H9 (cell line): ENCODE data around the gene ICE1. TPM values are rescaled to one million over a fixed set of nuclear protein-coding genes. Genes with fewer than 3 reads are reported as not detected.

Source experiments
- DNase-seq: peaks from one replicate; pipeline ENCODE4 v3.0.0-alpha.2; 2017
- H2AFZ ChIP-seq: one replicate; pipeline ENCODE4 v1.6.1; 2013; ENCODE audit warnings: mild to moderate bottlenecking, low read length, control low read depth, moderate library complexity
- H2AK5ac ChIP-seq: 2 replicates; pipeline ENCODE4 v1.6.1; 2013; ENCODE audit warnings: low read length, control low read depth, mixed read lengths; ENCODE audit not compliant: insufficient read length
- H2BK120ac ChIP-seq: one replicate; pipeline ENCODE4 v1.6.1; 2013; ENCODE audit warnings: low read depth, mild to moderate bottlenecking, low read length, control low read depth, inconsistent platforms; ENCODE audit not compliant: poor library complexity, severe bottlenecking
- H2BK12ac ChIP-seq: 2 replicates; pipeline ENCODE4 v1.6.1; 2013; ENCODE audit warnings: low read length, control low read depth, mixed read lengths, low read depth; ENCODE audit not compliant: insufficient read length
- H2BK15ac ChIP-seq: 2 replicates; pipeline ENCODE4 v1.6.1; 2013; ENCODE audit warnings: low read depth, low read length, control low read depth
- H2BK20ac ChIP-seq: one replicate; pipeline ENCODE4 v1.6.1; 2013; ENCODE audit warnings: low read depth, mild to moderate bottlenecking, low read length, control low read depth, inconsistent platforms; ENCODE audit not compliant: poor library complexity, severe bottlenecking
- H2BK5ac ChIP-seq: 2 replicates; pipeline ENCODE4 v1.6.1; 2013; ENCODE audit warnings: low read length, control low read depth, mixed read lengths; ENCODE audit not compliant: insufficient read length
- H3K14ac ChIP-seq: 2 replicates; pipeline ENCODE4 v1.6.1; 2013; ENCODE audit warnings: low read length, control low read depth; ENCODE audit not compliant: insufficient read depth
- H3K18ac ChIP-seq: 2 replicates; pipeline ENCODE4 v1.6.1; 2013; ENCODE audit warnings: low read depth, mild to moderate bottlenecking, mixed read lengths, low read length, control low read depth; ENCODE audit not compliant: insufficient read length
- H3K23ac ChIP-seq: 2 replicates; pipeline ENCODE4 v1.6.1; 2013; ENCODE audit warnings: low read length, control low read depth, mixed read lengths, low read depth; ENCODE audit not compliant: insufficient read length
- H3K23me2 ChIP-seq: 2 replicates; pipeline ENCODE4 v1.6.1; 2013; ENCODE audit warnings: low read depth, mild to moderate bottlenecking, mixed read lengths, low read length, control low read depth; ENCODE audit not compliant: insufficient read length, poor library complexity, severe bottlenecking
- H3K27ac ChIP-seq: 2 replicates; pipeline ENCODE4 v1.5.1; 2013; ENCODE audit warnings: low read length, control low read depth, mixed read lengths, low read depth; ENCODE audit not compliant: insufficient read length
- H3K27me3 ChIP-seq: 2 replicates; pipeline ENCODE4 v1.6.1; 2013; ENCODE audit warnings: low read length, control low read depth, inconsistent platforms; ENCODE audit not compliant: insufficient read depth
- H3K4ac ChIP-seq: 2 replicates; pipeline ENCODE4 v1.6.1; 2013; ENCODE audit warnings: low read depth, mild to moderate bottlenecking, control low read depth, inconsistent platforms, low read length, moderate library complexity
- H3K4me1 ChIP-seq: 2 replicates; pipeline ENCODE4 v1.6.1; 2013; ENCODE audit warnings: low read length, control low read depth, inconsistent platforms; ENCODE audit not compliant: insufficient read depth
- H3K4me2 ChIP-seq: 2 replicates; pipeline ENCODE4 v1.6.1; 2013; ENCODE audit warnings: low read length, control low read depth, mixed read lengths; ENCODE audit not compliant: insufficient read length, insufficient read depth
- H3K56ac ChIP-seq: 2 replicates; pipeline ENCODE4 v1.6.1; 2013; ENCODE audit warnings: low read depth, mild to moderate bottlenecking, mixed read lengths, low read length, control low read depth; ENCODE audit not compliant: insufficient read length
- H3K79me1 ChIP-seq: 2 replicates; pipeline ENCODE4 v1.6.1; 2013; ENCODE audit warnings: low read depth, mild to moderate bottlenecking, moderate library complexity, low read length, control low read depth, inconsistent platforms; ENCODE audit not compliant: insufficient read depth, poor library complexity, severe bottlenecking
- H3K79me2 ChIP-seq: 2 replicates; pipeline ENCODE4 v1.6.1; 2013; ENCODE audit warnings: low read length, control low read depth, inconsistent platforms; ENCODE audit not compliant: insufficient read depth
- H3K9ac ChIP-seq: 2 replicates; pipeline ENCODE4 v1.6.1; 2013; ENCODE audit warnings: low read length, control low read depth, mixed read lengths; ENCODE audit not compliant: insufficient read length; ENCODE audit errors: extremely low read depth
- H3K9me3 ChIP-seq: one replicate; pipeline ENCODE4 v1.6.1; 2013; ENCODE audit warnings: low read depth, low read length, inconsistent platforms; ENCODE audit not compliant: control insufficient read depth
- H3T11ph ChIP-seq: one replicate; pipeline ENCODE4 v1.6.1; 2013; ENCODE audit warnings: mild to moderate bottlenecking, low read length, control low read depth, inconsistent platforms
- H4K20me1 ChIP-seq: one replicate; pipeline ENCODE4 v1.6.1; 2013; ENCODE audit not compliant: control insufficient read depth, insufficient read length, insufficient read depth
- H4K5ac ChIP-seq: 2 replicates; pipeline ENCODE4 v1.6.1; 2013; ENCODE audit warnings: low read depth, mild to moderate bottlenecking, mixed read lengths, low read length, control low read depth; ENCODE audit not compliant: insufficient read length
- H4K8ac ChIP-seq: replicated peaks from 2 replicates; pipeline ENCODE4 v1.6.1; 2013; ENCODE audit warnings: low read length, control low read depth, mixed read lengths, low read depth; ENCODE audit not compliant: insufficient read length
- H4K91ac ChIP-seq: 2 replicates; pipeline ENCODE4 v1.6.1; 2013; ENCODE audit warnings: low read depth, mild to moderate bottlenecking, moderate library complexity, mixed read lengths, low read length, control low read depth; ENCODE audit not compliant: insufficient read length
- H3K27ac Mint-ChIP-seq, 3 experiments: 2 replicates in 2 of 3; 3 replicates in 1 of 3; pipeline ENCODE4 v1.8.0; 2020 to 2021; ENCODE audit warnings: mixed read lengths in 3 of 3, mild to moderate bottlenecking in 1 of 3, moderate library complexity in 1 of 3
- H3K27me3 Mint-ChIP-seq: 2 replicates; pipeline ENCODE4 v1.8.0; 2021; ENCODE audit warnings: low read depth, mild to moderate bottlenecking, moderate library complexity, mixed read lengths
- H3K36me3 Mint-ChIP-seq, 3 experiments: 2 replicates in 2 of 3; 3 replicates in 1 of 3; pipeline ENCODE4 v1.8.0; 2020 to 2021; ENCODE audit warnings: low read depth in 3 of 3, mixed read lengths in 3 of 3; ENCODE audit not compliant: insufficient read depth in 1 of 3
- H3K4me1 Mint-ChIP-seq, 2 experiments: 2 replicates each; pipeline ENCODE4 v1.8.0; 2020; ENCODE audit warnings: mixed read lengths in 2 of 2
- H3K4me3 Mint-ChIP-seq, 2 experiments: 2 replicates in 1 of 2; 3 replicates in 1 of 2; pipeline ENCODE4 v1.8.0; 2020 to 2021; ENCODE audit warnings: mild to moderate bottlenecking in 2 of 2, mixed read lengths in 2 of 2, moderate library complexity in 1 of 2
- H3K9me3 Mint-ChIP-seq, 2 experiments: 2 replicates in 1 of 2; 3 replicates in 1 of 2; pipeline ENCODE4 v1.8.0; 2020; ENCODE audit warnings: mild to moderate bottlenecking in 2 of 2, mixed read lengths in 2 of 2, moderate library complexity in 1 of 2
- WGBS: extraction: QIAGEN DNeasy Blood & Tissue Kit; methylation state at CpG from one replicate; pipeline ENCODE4 v1.1.7; 2013; ENCODE audit warnings: missing lambda C conversion rate, low lambda C conversion rate, mixed read lengths; ENCODE audit not compliant: insufficient read length; ENCODE audit errors: extremely low coverage; 5-methylcytosine and 5-hydroxymethylcytosine counted together
- total RNA-seq: library from RNA; stranded (reverse); gene quantifications from 2 replicates; pipeline ENCODE4 v1.2.1, GENCODE V29; 2021
- TF ChIP-seq, protein P1 (sequence below): fragments of 200-600 bp; sonication (generic); conservative IDR thresholded peaks from 3 replicates; pipeline ENCODE4 v1.8.0; 2021; ENCODE audit warnings: antibody characterized with exemption, mild to moderate bottlenecking

The ICE1 gene
- total RNA-seq, 1 experiment from 2014 or later = 45.1 TPM

DNA sequence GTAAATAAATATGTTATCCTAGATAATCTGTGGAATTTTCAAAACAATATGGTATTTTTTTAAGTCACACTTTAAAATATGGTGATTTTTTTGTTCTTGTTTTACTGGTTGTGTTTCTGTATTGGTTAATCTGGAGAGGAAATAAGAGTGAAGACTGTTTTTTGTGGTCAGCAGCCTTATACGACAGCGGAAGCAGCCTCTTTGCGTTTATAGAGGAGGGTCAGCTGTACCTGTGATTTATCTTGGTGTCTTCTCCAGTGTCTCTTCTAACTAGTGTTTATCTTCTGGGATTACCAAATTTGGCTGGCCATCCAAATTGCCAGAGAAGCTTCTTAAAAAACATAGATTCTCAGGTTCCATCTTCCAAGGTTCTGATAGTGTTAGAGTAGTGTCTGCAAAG is 58.7 kb downstream of the ICE1 start:
- Histone ChIP-seq H3K23me2 (no peaks in the 10 kb centered on the region), H2BK15ac (no peak overlapping the region), H2BK12ac (no peak overlapping the region), H3K56ac (no peak overlapping the region), H3K79me2 (no peaks in the 10 kb centered on the region), H4K91ac (no peak overlapping the region), H3K27ac (no peak overlapping the region), H2AFZ (no peak overlapping the region), H3K9ac (no peak overlapping the region), H3K4me1 (no peaks in the 10 kb centered on the region), H2BK120ac (no peak overlapping the region), H3T11ph (no peak overlapping the region), H3K4me2 (no peak overlapping the region), H4K8ac (no peak overlapping the region), H3K27me3 (no peaks in the 10 kb centered on the region), H3K18ac (no peak overlapping the region), H3K4ac (no peak overlapping the region), H3K14ac (no peak overlapping the region), H4K5ac (no peak overlapping the region), H2AK5ac (no peak overlapping the region), H3K79me1 (no peaks in the 10 kb centered on the region), H2BK5ac (no peak overlapping the region), H3K9me3 (no peaks in the 10 kb centered on the region), H2BK20ac (no peak overlapping the region), H3K23ac (no peak overlapping the region), H4K20me1 (no peaks in the 10 kb centered on the region)
- Mint-ChIP-seq H3K27me3 (no peaks in the 10 kb centered on the region), H3K9me3 (no peaks in the 10 kb centered on the region), H3K4me3 (no peak overlapping the region), H3K27ac (no peak overlapping the region), H3K4me1 (peaks cover 13 to 16% of the 10 kb centered on the region in 2 experiments), H3K36me3 (peaks cover 27 to 49% (median 46%) of the 10 kb centered on the region in 3 experiments; a peak in 6 of 7 replicates)
- DNase-seq = no peak
- WGBS = no CpG with 5 or more reads among the region's 3 CpGs
- TF ChIP-seq, protein P1, sequence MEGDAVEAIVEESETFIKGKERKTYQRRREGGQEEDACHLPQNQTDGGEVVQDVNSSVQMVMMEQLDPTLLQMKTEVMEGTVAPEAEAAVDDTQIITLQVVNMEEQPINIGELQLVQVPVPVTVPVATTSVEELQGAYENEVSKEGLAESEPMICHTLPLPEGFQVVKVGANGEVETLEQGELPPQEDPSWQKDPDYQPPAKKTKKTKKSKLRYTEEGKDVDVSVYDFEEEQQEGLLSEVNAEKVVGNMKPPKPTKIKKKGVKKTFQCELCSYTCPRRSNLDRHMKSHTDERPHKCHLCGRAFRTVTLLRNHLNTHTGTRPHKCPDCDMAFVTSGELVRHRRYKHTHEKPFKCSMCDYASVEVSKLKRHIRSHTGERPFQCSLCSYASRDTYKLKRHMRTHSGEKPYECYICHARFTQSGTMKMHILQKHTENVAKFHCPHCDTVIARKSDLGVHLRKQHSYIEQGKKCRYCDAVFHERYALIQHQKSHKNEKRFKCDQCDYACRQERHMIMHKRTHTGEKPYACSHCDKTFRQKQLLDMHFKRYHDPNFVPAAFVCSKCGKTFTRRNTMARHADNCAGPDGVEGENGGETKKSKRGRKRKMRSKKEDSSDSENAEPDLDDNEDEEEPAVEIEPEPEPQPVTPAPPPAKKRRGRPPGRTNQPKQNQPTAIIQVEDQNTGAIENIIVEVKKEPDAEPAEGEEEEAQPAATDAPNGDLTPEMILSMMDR = no peak
